Activated CD4-positive, CD25-positive, alpha-beta regulatory T cell treated with anti-CD3 and anti-CD28 coated beads, Interleukin-2, amount 50 U/mL, for 72 hours (primary cell): Measurements from ENCODE around the gene PSMA6.
"Not testable (repeated sequence)": the region's sequence is repeated elsewhere in the genome, so short reads cannot be mapped to it uniquely, and the experiment has no call there.

ENCODE experiments used
- DNase-seq: peaks from one replicate; pipeline ENCODE4 v3.0.0; 2021

Gene PSMA6

DNA sequence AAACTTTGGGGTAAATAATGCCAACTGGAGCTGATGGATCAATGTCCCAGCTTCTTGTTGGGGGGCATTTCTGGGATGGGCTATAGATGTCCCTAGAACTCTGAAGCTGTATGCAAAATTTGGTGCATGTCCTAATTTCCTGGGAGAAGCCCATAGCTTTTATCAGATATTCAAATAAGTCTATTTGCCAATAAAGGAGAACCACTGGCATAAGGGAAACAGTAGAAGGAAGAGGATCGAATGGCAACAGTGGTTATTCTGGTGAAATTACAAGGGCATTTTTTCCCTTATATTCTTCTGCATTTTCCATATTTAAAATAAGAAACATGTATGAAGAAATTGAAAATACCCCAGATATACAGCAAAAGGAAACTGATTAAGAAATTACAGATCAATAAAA is 34.2 kb downstream of the PSMA6 start:
- DNase-seq = no peak

DNA sequence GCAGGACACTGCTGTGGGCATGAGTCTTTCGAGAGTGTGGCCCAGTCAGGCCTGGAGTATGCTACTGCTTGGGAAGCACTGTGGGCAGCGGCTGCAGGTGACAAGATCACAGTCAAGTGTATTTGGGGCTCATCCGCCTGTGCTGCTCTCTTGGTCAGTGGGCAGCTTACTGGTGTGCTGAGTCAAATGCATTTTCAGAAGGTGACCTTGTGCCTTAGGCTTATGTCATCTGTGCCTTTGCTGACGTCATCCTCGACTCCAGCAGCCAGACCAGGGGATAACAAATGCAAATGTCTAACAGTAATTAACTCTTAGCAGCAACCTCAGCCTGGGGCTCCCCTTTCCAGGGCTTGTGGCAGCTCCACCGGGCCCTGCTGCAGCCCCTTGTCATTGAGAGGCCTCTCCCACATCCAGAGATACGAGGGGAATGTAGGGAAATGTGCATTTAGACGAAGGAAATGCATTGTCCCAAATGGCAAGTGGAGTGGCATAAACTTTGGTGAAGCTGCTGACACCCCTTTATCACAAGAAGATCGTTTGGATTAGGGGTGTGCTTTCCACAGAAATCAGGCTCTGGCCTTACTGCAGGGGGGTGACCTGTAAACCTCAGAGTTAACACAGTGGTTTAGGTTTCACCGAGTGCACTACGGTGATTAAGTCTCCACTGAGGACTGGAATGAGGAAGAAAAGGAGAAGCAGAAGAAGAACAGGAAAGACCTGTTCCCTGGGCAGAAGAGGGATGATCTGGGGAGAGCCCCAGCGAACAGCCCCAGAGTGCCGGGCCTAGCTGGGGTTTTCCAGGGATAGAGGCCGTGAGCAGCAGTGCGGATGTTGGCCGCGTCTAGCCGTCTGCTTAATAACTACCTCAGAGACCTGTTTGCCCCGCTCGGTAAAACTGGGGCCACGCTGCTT is 39.7 kb downstream of the PSMA6 start:
- DNase-seq = no peak

GRCh38 chr14:35332517-35333263 is 40.5 kb downstream of the PSMA6 start:
- no peak for DNase-seq

DNA sequence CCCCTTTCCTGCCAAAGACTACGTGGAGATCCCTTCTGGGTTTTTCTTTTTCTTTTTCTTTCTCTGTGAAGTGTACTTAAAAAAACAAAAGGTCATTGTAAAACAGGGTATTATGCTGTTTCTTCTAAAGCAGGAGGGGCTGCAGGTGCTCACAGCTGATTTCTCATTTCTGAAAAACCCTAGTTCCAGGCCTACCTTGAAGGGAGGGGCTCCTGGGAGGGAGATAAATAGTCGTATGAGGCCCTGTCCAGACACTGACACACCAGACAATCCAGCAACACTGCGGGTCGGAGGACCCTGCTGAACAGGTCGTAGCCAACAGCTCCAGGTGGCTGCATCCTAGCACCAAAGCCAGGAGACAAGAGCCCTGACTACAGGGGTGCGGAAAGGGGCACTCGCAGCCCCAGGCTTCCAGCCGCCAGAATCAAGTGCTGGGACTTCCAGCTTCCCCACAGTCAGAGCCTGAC is 41.1 kb downstream of the PSMA6 start:
- DNase-seq = no peak

GRCh38 chr14:35333797-35334743 is 41.9 kb downstream of the PSMA6 start:
- DNase-seq = no peak

DNA sequence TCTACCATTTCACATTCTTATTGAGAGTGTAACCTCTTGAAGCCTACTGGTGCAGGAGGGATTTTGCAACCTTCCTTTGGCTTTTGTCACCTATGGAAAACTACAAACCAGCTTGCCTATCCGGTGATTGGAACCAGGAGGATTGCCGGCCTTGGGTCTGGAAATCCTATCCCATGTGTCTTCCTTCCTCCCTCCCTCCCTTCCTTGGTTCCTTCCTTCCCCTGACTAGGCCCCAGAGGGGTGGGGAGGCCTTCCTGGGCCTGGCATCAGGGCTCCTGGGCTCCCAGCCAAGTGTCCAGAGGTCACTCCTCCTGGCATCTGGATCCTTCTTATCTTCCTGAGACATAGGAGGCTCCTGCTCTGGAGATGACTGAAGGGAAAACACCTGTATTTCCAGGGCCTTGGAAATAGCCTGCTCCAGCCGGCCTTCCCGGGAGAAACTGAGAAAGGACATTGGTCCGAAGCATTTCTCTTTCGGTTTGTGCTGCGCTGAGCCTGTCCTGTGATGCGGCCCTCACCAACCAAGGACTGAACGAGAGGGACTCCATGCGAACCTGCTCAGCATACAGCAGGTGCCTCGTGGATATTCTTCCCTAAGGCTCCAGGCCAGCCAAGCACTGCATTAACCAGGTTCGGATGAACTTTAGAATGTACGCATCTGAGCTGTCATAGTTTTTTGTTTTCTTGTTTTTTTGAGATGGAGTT is 43.4 kb downstream of the PSMA6 start:
- no peak for DNase-seq

- not testable (repeated sequence) for DNase-seq
Measured at GRCh38 chr14:35336171-35336493, 44.0 kb downstream of the PSMA6 start.

DNA sequence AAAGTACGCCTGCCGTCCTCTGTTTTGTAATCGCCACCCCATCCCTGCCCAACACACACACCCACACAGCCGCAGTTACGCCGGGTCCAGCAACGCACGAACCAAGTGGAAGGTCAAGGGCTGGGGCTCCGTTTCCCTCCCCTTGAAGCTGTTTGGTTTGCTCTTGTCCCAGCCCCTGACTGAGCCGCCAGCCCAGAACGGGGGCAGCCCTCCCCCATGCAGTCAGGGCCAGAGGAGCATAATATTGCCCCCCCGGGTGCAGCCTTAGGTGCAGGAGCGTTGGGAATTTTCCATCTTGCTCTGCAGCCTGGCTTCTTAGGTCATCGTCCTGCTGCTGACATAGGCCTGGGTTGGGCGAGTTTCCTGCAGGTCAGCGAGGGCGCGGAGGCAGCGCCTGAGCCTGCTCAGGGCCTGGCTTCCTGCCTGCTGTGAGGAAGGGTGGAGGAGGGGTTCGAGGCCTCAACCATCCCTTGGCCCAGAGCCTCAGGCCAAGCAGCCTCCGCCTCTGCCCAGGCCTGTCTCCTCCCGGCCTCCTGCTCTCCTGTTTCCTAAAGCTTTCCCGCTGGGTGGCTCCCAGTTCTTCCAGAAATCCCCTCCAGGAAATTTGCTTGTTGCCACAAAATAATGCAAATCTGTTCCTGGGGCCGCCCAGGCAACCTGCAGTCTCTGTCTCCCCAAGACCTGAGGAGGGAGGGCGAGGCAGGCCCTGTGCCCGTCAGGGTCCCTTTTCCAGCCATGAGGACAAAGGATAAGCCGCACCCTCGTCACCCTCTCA is 44.5 kb downstream of the PSMA6 start:
- no peak for DNase-seq

DNA sequence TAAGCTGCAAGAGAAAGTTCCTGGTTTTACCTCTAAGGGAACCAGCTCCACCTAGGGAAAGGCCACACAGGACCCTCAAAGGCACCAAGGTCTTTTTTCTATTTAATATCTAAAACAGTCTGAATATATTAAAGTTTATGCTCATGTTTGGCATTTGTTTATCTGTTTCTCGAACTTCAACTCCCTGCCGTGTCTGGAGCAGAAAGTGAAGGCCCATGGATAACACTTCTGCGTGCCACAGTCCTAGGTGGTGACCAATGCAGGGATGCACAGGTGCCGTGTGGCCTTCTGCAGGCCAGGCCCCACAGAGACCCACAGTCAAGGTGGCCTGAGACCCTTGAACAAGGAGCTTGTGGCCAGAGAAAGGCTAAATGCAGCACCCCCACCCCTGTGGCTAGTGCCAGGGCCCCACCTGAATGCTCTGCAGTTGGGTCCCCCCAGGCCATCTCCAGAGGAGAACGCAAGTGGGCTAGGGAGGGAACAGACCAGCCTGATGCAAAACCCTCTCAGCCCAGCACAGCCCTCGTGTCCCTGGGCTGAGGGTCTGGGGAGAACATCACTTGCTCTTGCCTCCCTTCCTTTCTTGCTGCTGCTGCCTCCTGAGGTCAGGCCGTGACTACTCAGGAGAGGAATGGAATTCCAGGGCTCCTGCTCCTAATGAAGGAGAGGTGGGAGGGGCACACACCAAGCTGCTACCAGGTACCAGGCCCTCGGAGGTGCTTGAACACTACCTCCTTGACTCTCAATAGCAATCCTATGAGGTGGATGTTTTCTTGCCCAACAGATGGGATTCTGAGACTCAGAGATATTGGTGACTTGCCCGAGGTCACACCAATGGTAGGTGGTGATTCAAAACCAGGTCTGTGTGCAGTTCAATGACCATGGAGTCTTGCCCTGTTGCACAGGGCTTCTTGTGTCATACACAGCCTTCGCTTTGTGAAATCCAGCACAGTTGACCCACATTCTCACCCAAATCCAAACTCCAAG is 45.4 kb downstream of the PSMA6 start:
- no peak for DNase-seq

DNA sequence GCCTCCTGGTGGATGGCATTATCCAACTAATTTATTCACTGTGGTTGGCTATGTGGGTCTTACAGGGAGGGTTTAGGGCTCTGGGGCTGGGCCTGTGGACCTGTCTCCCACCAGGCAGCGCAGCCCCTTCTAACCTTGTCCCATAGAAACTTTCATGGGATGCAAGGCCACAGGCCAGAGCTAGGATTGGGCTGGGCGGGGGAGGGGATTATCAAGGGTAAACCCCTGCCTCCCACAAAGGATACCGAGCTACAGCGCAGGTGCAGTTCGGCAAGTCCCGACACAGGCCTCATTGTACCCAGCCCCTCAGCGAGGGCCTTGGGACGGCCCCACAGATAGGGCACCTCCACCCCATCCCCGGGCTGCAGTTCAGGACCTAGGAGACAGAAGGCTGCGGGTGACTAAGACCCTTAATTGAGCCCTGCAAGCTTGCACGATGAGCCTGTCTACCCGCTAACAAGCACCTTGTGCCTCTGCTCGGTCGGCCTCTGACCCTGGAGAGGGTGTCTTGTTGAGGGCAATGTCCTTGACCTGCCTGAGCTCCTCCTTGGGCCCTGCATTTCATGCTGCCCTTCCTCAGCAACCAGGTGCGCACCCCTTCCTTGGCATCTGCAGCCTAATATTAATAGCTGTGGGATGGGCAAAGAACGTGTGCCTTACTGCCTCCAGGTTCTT is 46.7 kb downstream of the PSMA6 start:
- DNase-seq = no peak

DNA sequence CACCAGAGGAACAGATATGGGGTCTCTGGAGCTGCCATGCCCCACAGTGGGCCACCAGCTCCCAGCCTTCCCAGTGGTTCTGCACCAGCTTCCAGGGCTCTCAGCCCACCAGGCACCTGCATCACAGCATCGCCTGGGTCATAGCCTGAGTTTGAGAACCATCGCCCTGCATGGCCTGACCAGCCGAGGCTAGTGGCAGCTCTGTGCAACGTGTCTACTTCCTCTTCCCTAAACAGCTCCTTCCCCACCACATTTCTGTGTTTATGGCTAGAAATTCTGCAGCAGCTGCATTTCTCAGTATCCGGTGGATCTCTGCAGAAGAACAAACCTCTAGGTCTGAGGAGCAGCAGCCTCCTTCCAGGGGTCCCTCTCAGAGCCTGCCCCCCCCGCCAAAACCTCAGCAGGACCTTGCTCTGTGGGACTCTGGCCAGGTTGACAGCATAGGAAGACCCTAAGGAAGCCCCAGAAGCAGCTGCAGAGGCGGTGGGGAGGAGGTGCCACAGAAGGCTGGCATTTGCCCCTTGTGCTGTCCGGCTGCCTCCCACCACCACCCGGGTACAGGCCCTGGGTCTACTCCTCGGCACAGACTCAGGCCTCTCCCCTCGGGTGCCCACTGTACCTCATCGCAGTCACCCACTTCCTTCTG is 47.7 kb downstream of the PSMA6 start:
- DNase-seq = no peak

DNA sequence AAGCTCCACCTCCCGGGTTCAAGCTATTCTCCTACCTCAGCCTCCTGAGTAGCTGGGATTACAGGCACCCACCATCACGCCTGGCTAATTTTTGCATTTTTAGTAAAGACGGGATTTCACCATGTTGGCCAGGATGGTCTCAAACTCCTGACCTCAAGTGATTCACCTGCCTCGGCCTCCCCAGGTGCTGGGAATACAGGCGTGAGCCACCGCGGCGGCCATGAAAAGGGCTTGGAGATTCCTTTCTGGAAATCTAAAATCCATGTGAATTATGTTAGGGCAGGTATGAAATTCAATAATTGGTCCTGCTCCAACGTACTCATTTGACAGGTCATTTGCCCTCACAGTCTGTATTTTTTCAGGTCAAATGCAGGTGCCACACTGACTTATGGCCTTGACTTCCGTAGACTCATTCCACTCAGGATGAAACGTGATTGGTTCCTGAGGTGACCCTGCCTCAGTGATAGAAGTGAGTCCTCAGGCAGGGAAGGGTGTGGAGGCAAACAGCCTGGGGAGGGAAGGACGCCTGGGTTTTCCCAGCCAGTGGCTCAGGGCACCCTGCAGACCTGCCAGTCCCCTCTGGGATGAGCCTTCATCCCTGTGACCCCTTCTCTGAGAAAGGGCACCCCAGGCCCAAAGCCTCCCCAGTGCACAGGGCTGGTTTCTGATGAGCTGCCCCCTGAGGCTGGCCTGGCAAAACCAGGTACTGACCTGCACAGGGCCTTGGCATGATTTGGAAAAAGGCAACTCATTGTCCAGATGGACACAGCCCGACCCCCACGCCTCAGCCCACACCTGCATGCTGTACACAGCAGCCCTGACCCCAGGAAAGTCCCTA is 48.7 kb downstream of the PSMA6 start:
- no peak for DNase-seq

DNA sequence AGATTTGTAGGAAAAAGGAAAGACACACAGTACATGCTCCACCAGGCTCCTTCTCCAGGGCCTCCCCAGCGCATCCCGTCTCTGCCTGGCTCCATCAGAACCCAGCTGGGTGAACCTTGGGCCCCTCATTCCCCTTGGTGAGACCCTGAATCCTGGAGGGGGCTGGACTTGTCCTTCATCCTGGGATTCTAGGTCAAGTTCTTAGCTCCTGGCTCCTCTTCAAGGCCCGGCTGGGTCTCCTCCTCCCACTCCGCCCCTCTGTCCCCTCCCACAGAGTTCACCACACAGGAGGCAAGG is 49.2 kb downstream of the PSMA6 start:
- no peak for DNase-seq

GRCh38 chr14:35341751-35342488 is 49.7 kb downstream of the PSMA6 start:
- no peak for DNase-seq

DNA sequence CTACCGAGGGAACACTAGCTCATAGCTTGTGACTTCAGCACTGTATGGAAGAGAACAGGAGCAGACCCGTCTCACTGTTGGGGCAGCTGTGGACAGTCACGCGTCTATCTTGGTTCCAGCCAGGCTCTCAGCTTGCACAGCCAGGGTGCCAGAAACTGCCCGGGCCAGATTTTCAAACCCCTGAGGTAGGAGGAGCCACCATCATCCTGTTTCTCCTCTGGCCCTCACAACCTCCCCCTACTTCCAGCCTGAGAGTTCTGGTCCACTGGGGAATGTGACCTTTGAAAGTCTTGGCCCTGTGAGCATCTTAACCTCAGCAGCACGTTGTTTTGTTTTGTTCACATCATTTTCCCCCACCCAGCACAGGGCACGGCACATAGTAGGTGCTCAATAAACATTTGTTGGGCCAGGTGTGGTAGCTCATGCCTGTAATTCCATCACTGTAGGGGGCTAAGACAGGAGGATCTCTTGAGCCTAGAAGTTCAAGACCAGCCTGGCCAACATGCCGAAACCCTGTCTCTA is 50.4 kb downstream of the PSMA6 start:
- no peak for DNase-seq

GRCh38 chr14:35343702-35344101 is 51.5 kb downstream of the PSMA6 start:
- no peak for DNase-seq

GRCh38 chr14:35344107-35344807 is 52.1 kb downstream of the PSMA6 start:
- DNase-seq = no peak
